GM11168 (cell line): ENCODE measurements around the gene CRB2.

Experiments
- in situ Hi-C: fragments of 300-500 bp; cut with MboI; formaldehyde crosslinking; loops from one replicate; pipeline ENCODE4 v1.12.0; 2022; ENCODE audit warnings: low sequenced_read_pairs; ENCODE audit not compliant: unreplicated experiment

CRB2 gene

DNA sequence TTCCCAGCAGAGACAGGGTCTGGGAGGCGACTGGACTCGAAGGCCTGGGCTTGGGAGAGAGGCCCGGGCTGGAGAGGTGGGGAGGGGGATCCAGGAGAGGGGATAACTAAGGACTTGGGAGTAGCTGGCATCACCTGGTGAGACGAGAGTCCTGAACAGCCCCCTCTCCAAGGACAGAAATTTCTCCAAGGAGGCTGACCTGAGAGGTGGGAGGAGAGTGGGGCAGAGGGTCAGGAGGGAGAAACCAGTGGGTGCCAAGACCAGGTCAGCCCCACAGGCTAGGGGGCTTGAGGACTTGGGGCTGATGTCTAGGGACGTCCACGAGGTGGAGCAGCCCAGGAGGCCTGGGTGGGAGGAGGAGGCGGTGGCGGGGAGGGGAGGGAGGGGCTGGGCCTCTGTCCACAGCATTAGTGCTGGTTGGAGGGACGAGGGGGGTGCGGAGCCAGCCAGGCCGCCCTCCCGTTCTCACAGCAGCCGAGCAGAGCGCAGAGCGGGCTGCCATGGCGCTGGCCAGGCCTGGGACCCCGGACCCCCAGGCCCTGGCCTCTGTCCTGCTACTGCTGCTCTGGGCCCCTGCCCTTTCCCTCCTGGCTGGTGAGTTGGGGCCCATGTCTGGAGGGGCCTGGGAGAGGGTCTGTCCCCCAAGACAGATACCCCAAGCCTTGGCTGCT lies at the start of gene CRB2:
Gene CRB2 (plus strand): TSS at position 437 of the 671 bp plus-strand sequence. CDS start 64 bp downstream, at position 501.
- in situ Hi-C loops: no loop called here

- in situ Hi-C loops: no loop called here
These were observed 46.4 kb upstream of the CRB2 start for GRCh38 chr9:123309611-123310010.

DNA sequence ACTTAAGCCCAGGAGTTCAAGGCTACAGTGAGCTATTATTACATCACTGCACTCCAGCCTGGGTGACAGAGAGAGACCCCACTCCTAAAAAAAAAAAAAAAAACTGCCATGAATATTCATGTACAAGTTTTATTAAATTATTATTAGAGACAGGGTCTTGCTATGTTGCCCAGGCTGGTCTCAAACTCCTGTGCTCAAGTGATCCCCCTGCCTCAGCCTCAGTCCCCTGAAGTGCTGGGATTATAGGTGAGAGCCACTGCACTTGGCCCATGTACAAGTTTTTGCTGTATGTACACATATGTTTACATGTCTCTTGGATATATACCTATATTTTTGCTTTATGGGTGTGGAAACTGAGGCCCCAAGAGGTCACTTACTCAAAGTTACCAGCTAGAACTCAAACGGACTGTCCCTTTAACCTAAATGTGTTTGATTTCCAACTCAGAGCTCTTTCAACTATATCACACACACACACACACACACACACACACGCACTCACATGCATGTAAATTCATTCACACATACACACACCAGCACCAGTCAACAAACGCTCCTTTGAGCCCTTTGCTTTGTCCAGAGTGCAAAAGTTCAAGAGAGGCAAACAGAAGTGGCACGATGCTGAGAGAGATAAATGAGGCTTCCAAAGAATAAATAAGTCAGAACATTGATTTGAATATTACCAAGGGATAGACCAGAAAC lies 45.3 kb upstream of the CRB2 start:
- in situ Hi-C loops: no loop called here

DNA sequence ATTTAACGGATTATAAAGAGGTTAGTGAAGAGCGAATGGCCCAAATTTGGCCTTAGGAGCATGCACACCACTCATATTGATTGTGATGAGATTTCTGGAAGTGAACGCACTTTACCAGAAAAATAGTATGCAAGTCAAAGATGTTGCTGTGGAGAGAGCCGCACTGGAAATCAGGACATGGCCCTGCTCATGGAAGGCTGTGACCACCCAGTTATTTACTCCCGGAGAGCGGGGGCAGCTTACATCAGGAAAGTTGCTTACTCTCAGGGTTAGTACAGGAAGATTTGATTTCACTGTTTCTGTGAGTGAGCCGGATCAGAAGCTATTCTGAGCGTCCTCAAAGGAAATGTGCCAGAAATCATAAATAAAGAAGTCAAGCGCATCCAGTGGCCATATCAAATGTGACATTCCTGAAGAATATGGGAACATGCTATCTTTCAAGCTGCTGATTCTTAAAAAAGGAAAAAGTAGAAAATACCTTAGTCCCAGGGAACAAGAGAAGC lies 44.7 kb upstream of the CRB2 start:
- in situ Hi-C loops: no loop called here

- in situ Hi-C loops: no loop called here
These were observed 43.6 kb upstream of the CRB2 start for GRCh38 chr9:123312306-123312877.

- in situ Hi-C loops: no loop called here
These were observed 41.4 kb upstream of the CRB2 start for GRCh38 chr9:123314617-123315016.

- in situ Hi-C loops: no loop called here
These were observed 40.4 kb upstream of the CRB2 start for GRCh38 chr9:123315635-123316034.

DNA sequence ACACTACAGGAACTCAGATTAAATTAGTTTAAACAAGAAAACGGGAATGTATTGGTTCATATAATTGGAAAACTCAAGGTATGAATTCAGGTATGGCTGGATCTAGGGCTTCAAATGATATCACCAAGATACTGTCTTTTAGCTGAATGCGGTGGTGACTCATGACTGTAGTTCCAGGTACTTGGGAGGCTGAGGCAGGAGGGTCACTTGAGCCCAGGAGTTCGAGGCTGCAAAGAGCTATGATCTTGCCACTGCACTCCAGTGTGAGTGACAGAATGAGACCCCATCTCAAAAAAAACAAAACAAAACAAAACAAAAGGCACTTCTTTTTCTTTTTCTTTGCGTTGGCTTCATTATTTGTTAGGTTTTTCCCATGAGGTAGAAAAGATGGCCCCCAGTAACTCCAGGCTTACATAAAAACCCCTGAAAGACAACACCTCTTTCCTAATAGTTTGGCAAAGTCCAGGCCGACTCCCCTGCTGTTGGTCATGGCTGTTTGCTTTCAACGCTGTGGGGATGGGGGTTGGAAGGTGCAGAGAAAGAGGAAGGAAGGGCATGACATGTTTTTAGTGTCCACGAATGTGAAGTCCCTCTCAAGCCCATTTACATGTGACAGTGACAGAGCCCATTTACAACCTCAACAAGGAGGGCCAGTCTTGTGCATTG lies 39.8 kb upstream of the CRB2 start:
- in situ Hi-C loops: no loop called here

- in situ Hi-C loops: no loop called here
These were observed 37.8 kb upstream of the CRB2 start for GRCh38 chr9:123318202-123318601.

DNA sequence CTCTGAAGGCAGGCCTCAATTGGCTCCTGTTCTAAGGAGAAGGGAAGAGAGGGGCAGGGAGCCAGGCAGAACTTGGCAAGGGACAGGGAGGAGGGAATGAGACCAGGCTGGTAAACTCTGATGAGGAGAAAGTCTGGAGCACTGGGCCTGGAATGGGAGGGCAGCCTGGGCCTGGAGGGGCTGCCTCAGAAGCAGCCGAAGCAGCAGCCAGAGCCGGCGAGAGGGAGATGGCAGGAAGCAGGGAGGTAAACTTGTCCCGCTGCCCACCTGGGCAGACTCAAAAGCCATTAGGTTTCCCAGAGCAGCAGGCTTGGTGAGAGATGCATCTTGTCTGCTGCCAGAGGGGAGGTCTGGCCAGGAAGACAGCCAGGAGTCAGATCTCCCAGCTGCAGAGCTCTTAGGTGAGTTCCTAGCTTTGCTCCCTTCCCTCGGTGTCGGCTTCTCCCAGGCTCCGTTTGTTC lies 37.0 kb upstream of the CRB2 start:
- in situ Hi-C loops: no loop called here

DNA sequence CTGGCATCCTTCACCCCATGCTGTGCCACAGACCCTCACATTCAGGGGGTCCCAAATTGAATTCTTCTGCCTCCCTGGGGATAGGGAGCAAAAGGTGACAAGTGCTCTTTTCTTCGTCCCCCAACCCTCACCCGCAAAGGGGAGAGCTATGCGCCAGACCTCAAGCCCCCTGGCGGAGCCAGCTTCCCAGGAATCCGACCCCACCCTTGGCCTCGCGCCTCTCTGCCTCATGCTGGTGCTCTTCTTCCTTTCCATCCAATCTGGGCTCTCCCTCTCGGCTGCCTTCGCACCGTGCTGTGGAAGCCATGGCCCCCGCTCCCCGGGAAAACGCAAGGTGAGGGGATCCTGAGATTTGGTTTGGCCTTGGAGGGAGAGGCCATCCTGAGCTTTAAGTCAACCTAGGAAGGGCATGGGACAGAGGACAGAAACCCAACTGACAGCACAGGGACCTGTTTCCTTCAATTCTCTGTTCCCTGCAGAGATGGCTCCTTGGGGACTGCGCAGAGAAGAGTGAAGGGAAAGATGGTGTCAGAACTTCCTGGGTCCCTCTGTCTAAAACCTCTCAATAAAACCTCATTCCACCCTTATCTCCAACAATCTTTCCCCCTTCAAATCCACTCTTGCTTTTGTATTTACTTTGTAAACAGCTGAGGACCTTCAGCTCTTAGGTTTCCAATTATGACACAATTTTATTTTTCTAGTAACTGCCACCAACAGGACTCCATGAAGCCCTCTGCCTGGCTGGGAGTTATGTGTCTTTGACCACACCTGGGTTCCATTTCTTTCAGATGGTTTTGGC lies 36.3 kb upstream of the CRB2 start:
- in situ Hi-C loops: no loop called here

DNA sequence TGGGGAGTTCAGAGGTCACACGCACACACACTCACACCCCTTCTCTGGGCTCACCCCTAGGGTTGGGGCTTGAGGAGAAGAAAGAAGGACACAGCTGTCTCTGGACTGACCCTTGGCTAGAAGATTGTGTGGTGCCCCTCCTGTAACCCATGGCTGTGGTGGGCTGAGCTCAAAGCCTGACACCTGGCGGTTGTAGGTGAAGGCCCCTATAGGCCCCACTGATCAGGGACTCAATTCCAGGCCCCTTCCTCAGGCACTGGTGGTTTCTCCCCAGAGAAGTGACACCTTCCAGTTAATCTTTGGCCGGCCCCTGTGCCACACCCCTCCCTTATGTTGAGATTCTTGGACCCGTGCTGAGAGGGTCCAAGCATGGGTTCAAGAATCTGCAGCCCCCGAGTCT lies 35.2 kb upstream of the CRB2 start:
- in situ Hi-C loops: no loop called here

DNA sequence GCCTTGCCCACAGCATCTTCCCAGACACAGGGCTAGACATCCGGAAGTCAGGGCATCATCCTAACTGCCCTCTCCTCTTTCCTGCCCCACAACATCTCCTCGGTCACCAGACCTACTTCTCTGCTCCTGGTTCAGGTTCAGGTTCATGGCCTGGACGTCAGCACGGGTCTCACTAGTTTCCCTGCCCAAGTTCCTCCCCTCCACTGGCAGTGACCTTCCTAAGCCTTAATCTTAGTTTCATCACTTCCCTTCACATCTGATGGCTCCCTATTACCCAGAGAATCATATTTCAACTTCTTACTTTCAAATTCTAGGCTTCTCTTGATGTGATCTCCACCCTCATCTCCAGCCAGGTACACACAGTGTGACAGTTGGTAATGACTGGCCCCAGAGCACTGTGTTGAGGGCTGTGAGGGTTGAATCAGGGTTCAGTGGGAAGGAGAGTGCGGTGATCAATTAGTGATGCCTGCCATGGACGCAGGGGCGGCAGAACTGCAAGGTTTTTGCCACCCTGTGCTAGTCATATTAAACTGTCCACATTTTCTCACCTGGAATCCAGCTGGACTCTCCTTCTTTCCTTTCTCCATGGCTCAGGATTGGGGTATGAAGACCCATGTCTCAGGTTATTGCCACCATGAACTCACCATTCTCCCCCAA lies 34.3 kb upstream of the CRB2 start:
- in situ Hi-C loops: no loop called here

DNA sequence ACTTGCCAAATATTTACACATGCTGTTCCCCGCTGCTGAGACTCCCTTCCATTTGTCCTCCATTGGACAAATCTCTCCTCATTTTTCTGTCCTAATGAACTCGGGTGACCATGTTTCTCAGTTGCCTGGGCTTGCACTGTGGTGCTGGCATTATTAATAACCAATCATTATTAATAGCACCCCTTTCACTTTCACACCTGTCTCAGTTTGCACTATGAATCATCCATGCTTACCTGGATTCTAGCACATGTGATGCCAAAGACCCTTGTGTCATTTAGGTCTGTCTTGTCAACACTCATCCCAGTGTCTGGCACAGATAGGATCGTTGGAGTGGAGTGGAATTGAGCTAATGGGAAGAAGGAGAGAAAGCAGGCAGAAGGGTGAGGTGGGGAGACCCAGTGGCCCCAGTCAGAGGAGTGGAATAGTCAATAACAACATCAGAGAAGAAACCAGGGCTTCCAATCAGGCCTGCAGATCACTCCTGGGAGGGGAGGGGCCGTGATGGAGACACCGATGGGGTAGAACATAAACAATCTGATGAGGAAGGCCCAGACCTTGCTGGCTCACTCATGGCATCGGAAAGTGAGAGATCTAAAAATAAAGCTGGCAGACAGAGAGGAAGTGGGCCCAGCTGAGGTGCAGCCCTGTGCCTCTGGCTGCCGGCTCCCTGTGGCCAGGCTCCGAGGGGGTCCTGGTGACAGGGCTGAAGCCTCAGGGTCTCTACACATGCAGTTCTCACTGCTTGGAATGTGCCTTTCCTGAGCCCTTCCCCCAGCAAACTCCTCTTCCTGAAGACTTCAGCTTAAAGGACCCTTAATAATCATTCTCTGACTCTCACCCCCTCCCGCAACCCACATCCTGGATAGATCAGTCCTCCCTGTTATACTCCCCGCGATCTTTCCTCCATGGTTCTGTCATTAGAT lies 33.5 kb upstream of the CRB2 start:
- in situ Hi-C loops: no loop called here

DNA sequence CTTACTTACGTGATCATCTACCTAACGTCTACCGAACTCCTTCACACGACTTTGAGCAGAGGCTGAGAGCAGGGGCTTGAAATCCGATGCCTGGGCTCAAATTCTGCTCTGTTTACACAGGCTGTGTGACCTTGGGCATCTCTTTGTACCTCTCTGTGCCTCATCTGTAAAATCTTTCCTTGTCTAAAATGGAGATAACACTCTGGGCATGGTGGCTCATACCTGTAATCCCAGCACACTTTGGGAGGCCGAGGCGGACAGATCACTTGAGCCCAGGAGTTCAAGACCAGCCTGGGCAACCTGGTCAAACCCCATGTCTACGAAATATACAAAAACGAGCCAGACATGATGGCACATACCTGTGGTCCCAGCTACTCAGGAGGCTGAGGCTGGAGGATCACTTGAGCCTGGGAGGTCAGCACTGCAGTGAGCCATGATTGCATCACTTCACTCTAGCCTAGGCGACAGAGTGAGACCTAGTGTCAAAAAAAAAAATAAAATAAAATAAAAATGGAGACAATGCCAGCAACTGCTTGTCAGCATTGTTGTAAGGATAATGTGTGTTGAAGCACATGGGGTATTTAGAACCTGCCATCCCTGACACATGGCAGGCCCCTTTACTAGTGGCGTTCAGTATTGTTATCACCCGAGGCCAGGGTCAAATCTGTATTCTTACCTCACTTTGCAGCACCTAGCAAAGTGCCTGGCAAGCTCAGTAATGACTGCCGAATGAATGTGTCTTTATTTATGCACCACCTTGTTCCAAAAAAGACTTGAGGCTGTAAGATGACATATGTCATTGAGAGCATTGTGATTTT lies 32.6 kb upstream of the CRB2 start:
- in situ Hi-C loops: no loop called here

DNA sequence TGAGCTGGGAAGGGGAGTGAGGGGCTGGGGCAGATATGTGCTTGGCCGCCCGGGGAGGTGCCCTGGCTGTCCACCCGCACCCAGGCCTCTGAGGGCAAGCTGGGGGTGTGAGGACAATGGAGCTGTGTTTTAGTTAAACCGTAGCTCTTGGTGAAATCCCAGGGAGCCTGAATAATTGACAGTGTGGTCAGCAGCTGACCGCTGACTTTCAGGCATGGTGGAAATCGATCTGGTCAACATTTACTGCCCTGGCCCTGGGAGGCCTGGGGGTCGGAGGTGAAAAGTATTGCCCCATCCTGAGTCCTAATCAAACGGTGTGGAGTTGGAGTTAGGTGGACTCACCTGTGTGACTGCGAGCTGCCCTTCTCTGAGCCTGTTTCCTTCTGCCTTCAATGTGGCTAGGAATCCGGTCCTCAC lies 31.2 kb upstream of the CRB2 start:
- in situ Hi-C loops: loop anchor here (25.0 kb wide), 1 partner anchor 87 kb away; no protein-coding TSS in a partner anchor

GRCh38 chr9:123326187-123326586 lies 29.8 kb upstream of the CRB2 start:
- in situ Hi-C loops: loop anchor here (25.0 kb wide), 1 partner anchor 89 kb away; no protein-coding TSS in a partner anchor
